ENCODE measurements around the gene TAF13.
"Not testable (repeated sequence)": the region's sequence is repeated elsewhere in the genome, so short reads cannot be mapped to it uniquely, and the experiment has no call there.

The TAF13 gene

GRCh38 chr1:109091078-109091838 lies 15.5 kb upstream of the TAF13 start:
- DNase-seq = no peak

- DNase-seq = peak; percentile 79
These were observed 14.6 kb upstream of the TAF13 start, which contains the start of gene TMEM167B for GRCh38 chr1:109090196-109091077. Gene TMEM167B (plus strand): TSS chr1:109090764. CDS start chr1:109090873, 109 bp downstream.

- no peak for DNase-seq
These were observed 13.6 kb upstream of the TAF13 start for GRCh38 chr1:109089242-109090015.

GRCh38 chr1:109084563-109085517 lies 9.0 kb upstream of the TAF13 start:
- DNase-seq = no peak

GRCh38 chr1:109083923-109084322 lies 8.1 kb upstream of the TAF13 start:
- DNase-seq = no peak

GRCh38 chr1:109083501-109083900 lies 7.7 kb upstream of the TAF13 start:
- no peak for DNase-seq

GRCh38 chr1:109080441-109081082 lies 4.8 kb upstream of the TAF13 start:
- no peak for DNase-seq

GRCh38 chr1:109079240-109079622 lies 3.4 kb upstream of the TAF13 start:
- no peak for DNase-seq

- DNase-seq = no peak
These were observed 2.5 kb upstream of the TAF13 start for GRCh38 chr1:109078317-109078716.

- no peak for DNase-seq
These were observed 6.5 kb downstream of the TAF13 start for GRCh38 chr1:109069294-109069693.

- DNase-seq = no peak
These were observed 7.9 kb downstream of the TAF13 start for GRCh38 chr1:109067883-109068282.

- DNase-seq = no peak
These were observed 10.7 kb downstream of the TAF13 start for GRCh38 chr1:109065137-109065536.

- no peak for DNase-seq
These were observed 14.6 kb downstream of the TAF13 start for GRCh38 chr1:109061183-109061582.

- no peak for DNase-seq
These were observed 15.1 kb downstream of the TAF13 start for GRCh38 chr1:109060707-109061106.

GRCh38 chr1:109059026-109059425 lies 16.8 kb downstream of the TAF13 start:
- no peak for DNase-seq

GRCh38 chr1:109056064-109056463 lies 19.7 kb downstream of the TAF13 start:
- DNase-seq = no peak

GRCh38 chr1:109052145-109052544 lies 23.7 kb downstream of the TAF13 start:
- not testable (repeated sequence) for DNase-seq

- no peak for DNase-seq
These were observed 25.4 kb downstream of the TAF13 start for GRCh38 chr1:109050228-109050995.

- DNase-seq = no peak
These were observed 27.5 kb downstream of the TAF13 start for GRCh38 chr1:109048335-109048734.

GRCh38 chr1:109047339-109047738 lies 28.5 kb downstream of the TAF13 start:
- DNase-seq = no peak

GRCh38 chr1:109046671-109047070 lies 29.1 kb downstream of the TAF13 start:
- DNase-seq = no peak
